CD4-positive, alpha-beta memory T cell (primary cell): ENCODE measurements around the gene MUC4. TPM values are rescaled to one million over a fixed set of nuclear protein-coding genes. Genes with fewer than 3 reads are reported as not detected.
"Not testable (repeated sequence)": the region's sequence is repeated elsewhere in the genome, so short reads cannot be mapped to it uniquely, and the experiment has no call there.

Source experiments
- CTCF ChIA-PET: fragments of 350-600 bp; sonication (Branson Sonifier 250); formaldehyde crosslinking; loops from one replicate; lab custom pipeline; 2021; ENCODE audit warnings: inconsistent platforms; ENCODE audit not compliant: partially characterized antibody; lab: Charles Lee
- POLR2A ChIA-PET: fragments of 350-600 bp; sonication (Branson Sonifier 250); formaldehyde crosslinking; loops from one replicate; lab custom pipeline; 2021; ENCODE audit not compliant: partially characterized antibody; lab: Charles Lee
- DNase-seq, 5 donors: peaks; one replicate each; pipeline versions ENCODE4 v3.0.0 to v3.0.0-alpha.2; 2020 to 2022; ENCODE audit warnings: mixed read lengths in 1 of 5
- H3K27ac ChIP-seq: one replicate; pipeline ENCODE4 v1.7.0; 2013; ENCODE audit warnings: low read depth, low read length
- H3K27me3 ChIP-seq: 2 replicates; pipeline ENCODE4 v1.7.0; 2013; ENCODE audit warnings: mild to moderate bottlenecking, low read length, moderate library complexity; ENCODE audit not compliant: insufficient read depth
- H3K36me3 ChIP-seq: 2 replicates; pipeline ENCODE4 v1.7.0; 2013; ENCODE audit warnings: mild to moderate bottlenecking, low read length, moderate library complexity; ENCODE audit not compliant: insufficient read depth
- H3K4me1 ChIP-seq: 2 replicates; pipeline ENCODE4 v1.7.0; 2013; ENCODE audit warnings: mild to moderate bottlenecking, low read length, moderate library complexity; ENCODE audit not compliant: insufficient read depth
- H3K4me3 ChIP-seq, 2 donors: one replicate each; pipeline ENCODE4 v1.7.0; 2013; ENCODE audit warnings: low read length in 2 of 2, mild to moderate bottlenecking in 1 of 2
- H3K9me3 ChIP-seq, 2 donors: one replicate each; pipeline ENCODE4 v1.7.0; 2013; ENCODE audit warnings: low read length in 2 of 2, control low read depth in 1 of 2; ENCODE audit not compliant: control insufficient read depth in 1 of 2
- H3K27ac Mint-ChIP-seq, 7 donors: one replicate each; pipeline ENCODE4 v1.8.0; 2020 to 2021; ENCODE audit warnings: mixed read lengths in 7 of 7, mild to moderate bottlenecking in 6 of 7, inconsistent platforms in 3 of 7, moderate library complexity in 3 of 7
- H3K27me3 Mint-ChIP-seq, 2 donors: one replicate each; pipeline ENCODE4 v1.8.0; 2020 to 2021; ENCODE audit warnings: mixed read lengths in 2 of 2
- H3K36me3 Mint-ChIP-seq, 2 donors: one replicate each; pipeline ENCODE4 v1.8.0; 2020 to 2021; ENCODE audit warnings: mixed read lengths in 2 of 2, inconsistent platforms in 1 of 2, mild to moderate bottlenecking in 1 of 2
- H3K4me1 Mint-ChIP-seq, 4 donors: one replicate each; pipeline ENCODE4 v1.8.0; 2020 to 2021; ENCODE audit warnings: mixed read lengths in 4 of 4, mild to moderate bottlenecking in 1 of 4
- H3K4me3 Mint-ChIP-seq, 8 donors: one replicate each; pipeline ENCODE4 v1.8.0; 2020 to 2021; ENCODE audit warnings: mixed read lengths in 8 of 8, mild to moderate bottlenecking in 7 of 8, moderate library complexity in 6 of 8, inconsistent platforms in 3 of 8
- H3K9me3 Mint-ChIP-seq, 8 donors: one replicate each; pipeline ENCODE4 v1.8.0; 2020 to 2021; ENCODE audit warnings: mixed read lengths in 8 of 8, mild to moderate bottlenecking in 5 of 8, inconsistent platforms in 3 of 8, moderate library complexity in 1 of 8
- intact Hi-C: fragments of 100-400 bp; cut with micrococcal nuclease; formaldehyde crosslinking; loops from one replicate; pipeline ENCODE4 v1.15.1; 2023
- polyA plus RNA-seq, 2 donors: library from polyadenylated mRNA; unstranded; fragments of 300-500 nt; fragmentation: Illumina TruSeq; gene quantifications; one replicate each; pipeline ENCODE4 v1.2.3, GENCODE V29; 2021
- total RNA-seq, 2 experiments: library from RNA; stranded (reverse); gene quantifications; one replicate each; pipeline ENCODE4 v1.2.3, GENCODE V29; 2021

MUC4 gene
- total and polyA plus RNA-seq, 4 experiments from 2014 or later, result not detected

DNA sequence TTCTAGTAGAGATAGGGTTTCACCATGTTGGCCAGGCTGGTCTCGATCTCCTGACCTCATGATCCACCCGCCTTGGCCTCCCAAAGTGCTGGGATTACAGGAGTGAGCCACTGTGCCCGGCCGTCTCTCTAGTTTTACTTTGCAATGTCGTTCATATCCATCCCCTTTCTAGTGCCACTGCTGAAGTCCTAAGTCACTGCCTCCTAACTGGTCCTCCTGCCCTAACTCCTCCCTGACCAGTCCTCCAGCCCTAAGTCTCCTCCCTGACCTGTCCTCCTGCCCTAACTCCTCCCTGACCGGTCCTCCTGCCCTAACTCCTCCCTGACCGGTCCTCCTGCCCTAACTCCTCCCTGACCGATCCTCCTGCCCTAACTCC, 99.2 kb downstream of the MUC4 start:
- H3K27ac ChIP-seq, H3K4me3 Mint-ChIP-seq, POLR2A ChIA-PET, intact Hi-C loops, H3K4me1 ChIP-seq, H3K27me3 ChIP-seq, H3K27me3 Mint-ChIP-seq, DNase-seq, CTCF ChIA-PET, H3K4me1 Mint-ChIP-seq, H3K4me3 ChIP-seq, H3K9me3 Mint-ChIP-seq, H3K27ac Mint-ChIP-seq, H3K9me3 ChIP-seq: not testable (repeated sequence)
- peaks cover 38 to 65% of the 10 kb centered on the region in 2 donors for H3K36me3 Mint-ChIP-seq
- H3K36me3 ChIP-seq, result peaks cover 14% of the 10 kb centered on the region

- Mint-ChIP-seq H3K4me3 (no peak overlapping the region), H3K27ac (peak overlapping the region in 1 of 7 donors; percentile 24), H3K9me3 (no peaks in the 10 kb centered on the region), H3K4me1 (no peaks in the 10 kb centered on the region), H3K27me3 (no peaks in the 10 kb centered on the region), H3K36me3 (peaks cover 35 to 65% of the 10 kb centered on the region in 2 donors)
- Histone ChIP-seq H3K4me3 (no peak overlapping the region), H3K9me3 (no peaks in the 10 kb centered on the region), H3K4me1 (no peaks in the 10 kb centered on the region), H3K27me3 (no peaks in the 10 kb centered on the region), H3K36me3 (peaks cover 14% of the 10 kb centered on the region), H3K27ac (no peak overlapping the region)
- intact Hi-C loops, result no loop called here
- DNase-seq, result peak in 1 of 5 donors; percentile 44
- ChIA-PET CTCF (no interaction called here), POLR2A (no interaction called here)
These were observed 99.8 kb downstream of the MUC4 start for GRCh38 chr3:195711813-195712534.

DNA sequence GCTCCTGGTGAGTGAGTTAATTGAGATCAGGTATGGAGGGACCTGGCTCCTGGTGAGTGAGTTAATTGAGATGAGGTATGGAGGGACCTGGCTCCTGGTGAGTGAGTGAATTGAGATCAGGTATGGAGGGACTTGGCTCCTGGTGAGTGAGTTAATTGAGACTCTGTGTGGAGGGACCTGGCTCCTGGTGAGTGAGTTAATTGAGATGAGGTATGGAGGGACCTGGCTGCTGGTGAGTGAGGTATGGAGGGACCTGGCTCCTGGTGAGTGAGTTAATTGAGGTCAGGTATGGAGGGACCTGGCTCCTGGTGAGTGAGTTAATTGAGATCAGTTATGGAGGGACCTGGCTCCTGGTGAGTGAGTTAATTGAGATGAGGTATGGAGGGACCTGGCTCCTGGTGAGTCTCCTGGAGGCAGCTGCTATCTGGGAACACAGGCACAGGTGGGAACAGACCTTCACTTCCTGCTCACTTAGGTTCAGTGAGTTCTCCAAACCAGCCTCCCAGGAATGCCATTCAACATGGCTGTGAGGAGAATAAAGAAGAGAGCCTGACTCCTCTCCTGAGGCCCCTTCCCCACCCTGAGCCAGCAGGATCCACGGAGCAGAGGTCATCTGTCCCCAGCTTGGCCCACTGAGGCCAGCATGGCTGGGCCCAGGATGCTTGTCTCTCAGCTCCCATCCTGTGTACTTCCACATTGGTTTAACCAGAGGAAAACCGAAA, 100.5 kb downstream of the MUC4 start:
- intact Hi-C loops, H3K4me3 ChIP-seq, CTCF ChIA-PET, POLR2A ChIA-PET, H3K4me3 Mint-ChIP-seq, H3K27ac Mint-ChIP-seq, H3K9me3 Mint-ChIP-seq, H3K4me1 Mint-ChIP-seq, DNase-seq, H3K27me3 Mint-ChIP-seq, H3K4me1 ChIP-seq, H3K9me3 ChIP-seq, H3K27me3 ChIP-seq, H3K27ac ChIP-seq: not testable (repeated sequence)
- peaks cover 35 to 65% of the 10 kb centered on the region in 2 donors for H3K36me3 Mint-ChIP-seq
- peaks cover 14% of the 10 kb centered on the region for H3K36me3 ChIP-seq

DNA sequence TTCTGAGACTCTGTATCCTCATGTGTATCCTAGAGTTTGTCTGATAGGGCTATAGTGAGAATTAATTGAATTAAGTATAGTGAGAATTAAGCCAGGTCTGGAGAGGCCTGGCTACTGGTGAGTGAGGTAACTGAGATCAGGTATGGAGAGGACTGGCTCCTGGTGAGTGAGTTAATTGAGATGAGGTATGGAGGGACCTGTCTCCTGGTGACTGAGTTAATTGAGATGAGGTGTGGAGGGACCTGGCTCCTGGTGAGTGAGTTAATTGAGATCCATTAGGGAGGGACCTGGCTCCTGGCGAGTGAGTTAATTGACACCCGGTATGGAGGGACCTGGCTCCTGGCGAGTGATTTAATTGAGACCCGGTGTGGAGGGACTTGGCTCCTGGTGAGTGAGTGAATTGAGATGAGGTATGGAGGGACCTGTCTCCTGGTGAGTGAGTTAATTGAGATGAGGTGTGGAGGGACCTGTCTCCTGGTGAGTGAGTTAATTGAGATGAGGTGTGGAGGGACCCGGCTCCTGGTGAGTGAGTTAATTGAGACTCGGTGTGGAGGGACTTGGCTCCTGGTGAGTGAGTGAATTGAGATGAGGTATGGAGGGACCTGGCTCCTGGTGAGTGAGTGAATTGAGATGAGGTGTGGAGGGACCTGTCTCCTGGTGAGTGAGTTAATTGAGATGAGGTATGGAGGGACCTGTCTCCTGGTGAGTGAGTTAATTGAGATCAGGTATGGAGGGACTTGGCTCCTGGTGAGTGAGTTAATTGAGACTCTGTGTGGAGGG, 101.4 kb downstream of the MUC4 start:
- H3K27ac Mint-ChIP-seq, H3K27me3 ChIP-seq, H3K9me3 Mint-ChIP-seq, DNase-seq, CTCF ChIA-PET, H3K9me3 ChIP-seq, H3K4me3 Mint-ChIP-seq, POLR2A ChIA-PET, H3K4me1 ChIP-seq, H3K27me3 Mint-ChIP-seq, H3K4me1 Mint-ChIP-seq, H3K27ac ChIP-seq, intact Hi-C loops, H3K4me3 ChIP-seq: not testable (repeated sequence)
- H3K36me3 ChIP-seq, result peaks cover 14% of the 10 kb centered on the region
- H3K36me3 Mint-ChIP-seq, result peaks cover 29 to 57% of the 10 kb centered on the region in 2 donors

- CTCF ChIA-PET, result no interaction called here
These were observed 102.0 kb downstream of the MUC4 start for GRCh38 chr3:195709676-195710085.

GRCh38 chr3:195708626-195709481, 102.9 kb downstream of the MUC4 start:
- Histone ChIP-seq H3K4me1 (no peaks in the 10 kb centered on the region), H3K36me3 (peaks cover 8% of the 10 kb centered on the region), H3K9me3 (no peaks in the 10 kb centered on the region), H3K27ac (no peak overlapping the region), H3K27me3 (no peaks in the 10 kb centered on the region), H3K4me3 (no peak overlapping the region)
- Mint-ChIP-seq H3K9me3 (no peaks in the 10 kb centered on the region), H3K4me1 (peaks cover 0 to 2% (median 0%) of the 10 kb centered on the region in 4 donors), H3K27me3 (no peaks in the 10 kb centered on the region), H3K36me3 (peaks cover 18 to 46% of the 10 kb centered on the region in 2 donors), H3K27ac (no peak overlapping the region), H3K4me3 (no peak overlapping the region)
- CTCF ChIA-PET, result interaction anchor here (1.0 kb wide), 1 partner anchor 141 kb away, joined by 3 read pairs; no protein-coding TSS in a partner anchor
- intact Hi-C loops, result no loop called here
- POLR2A ChIA-PET, result no interaction called here
- no peak for DNase-seq

More at GRCh38 chr3:195709676-195710085, 102.0 kb downstream of the MUC4 start:
- peaks cover 0 to 2% (median 0%) of the 10 kb centered on the region in 4 donors for H3K4me1 Mint-ChIP-seq
- no peaks in the 10 kb centered on the region for H3K4me1 ChIP-seq
- POLR2A ChIA-PET, result no interaction called here
- no peak overlapping the region for H3K27ac ChIP-seq
- H3K27ac Mint-ChIP-seq, result no peak overlapping the region
- H3K27me3 ChIP-seq, result no peaks in the 10 kb centered on the region
- intact Hi-C loops, result no loop called here
- H3K27me3 Mint-ChIP-seq, result no peaks in the 10 kb centered on the region
- no peak overlapping the region for H3K4me3 ChIP-seq
- H3K36me3 ChIP-seq, result peaks cover 8% of the 10 kb centered on the region
- H3K4me3 Mint-ChIP-seq, result no peak overlapping the region
- H3K9me3 ChIP-seq, result no peaks in the 10 kb centered on the region
- H3K9me3 Mint-ChIP-seq, result no peaks in the 10 kb centered on the region
- DNase-seq, result no peak
- H3K36me3 Mint-ChIP-seq, result peaks cover 23 to 51% of the 10 kb centered on the region in 2 donors
